Omental fat pad (tissue), 4 donors: ENCODE results near the gene THAP7. TPM values are rescaled to one million over a fixed set of nuclear protein-coding genes. Genes with fewer than 3 reads are reported as not detected.
A peak's percentile ranks its signal among the peaks of the same experiment; 100 is the strongest.

Experiments used
- ATAC-seq: fragments of 150-250 bp; one replicate; pipeline ENCODE4 v1.9.1; 2016; ENCODE audit warnings: mild to moderate bottlenecking, moderate library complexity; ENCODE audit not compliant: low FRiP score
- DNase-seq: peaks from one replicate; pipeline ENCODE4 v3.0.0-alpha.2; 2019; ENCODE audit warnings: low spot score
- total RNA-seq, 4 donors: library from RNA; depleted of rRNA; stranded (reverse); fragments of >200 nt; gene quantifications; one replicate each; pipeline ENCODE4 v1.1.0, GENCODE V29; 2016
- TF ChIP-seq, protein P1 (sequence below), 3 donors: fragments of 450-650 bp; IDR thresholded peaks; one replicate each; pipeline ENCODE4 v1.5.1; 2016 to 2017; ENCODE audit warnings: antibody characterized with exemption in 3 of 3, mild to moderate bottlenecking in 3 of 3, moderate library complexity in 2 of 3

Gene THAP7
- total RNA-seq, 4 donors from 2014 or later: 27.4 to 34.2 (median 32.8) TPM

DNA sequence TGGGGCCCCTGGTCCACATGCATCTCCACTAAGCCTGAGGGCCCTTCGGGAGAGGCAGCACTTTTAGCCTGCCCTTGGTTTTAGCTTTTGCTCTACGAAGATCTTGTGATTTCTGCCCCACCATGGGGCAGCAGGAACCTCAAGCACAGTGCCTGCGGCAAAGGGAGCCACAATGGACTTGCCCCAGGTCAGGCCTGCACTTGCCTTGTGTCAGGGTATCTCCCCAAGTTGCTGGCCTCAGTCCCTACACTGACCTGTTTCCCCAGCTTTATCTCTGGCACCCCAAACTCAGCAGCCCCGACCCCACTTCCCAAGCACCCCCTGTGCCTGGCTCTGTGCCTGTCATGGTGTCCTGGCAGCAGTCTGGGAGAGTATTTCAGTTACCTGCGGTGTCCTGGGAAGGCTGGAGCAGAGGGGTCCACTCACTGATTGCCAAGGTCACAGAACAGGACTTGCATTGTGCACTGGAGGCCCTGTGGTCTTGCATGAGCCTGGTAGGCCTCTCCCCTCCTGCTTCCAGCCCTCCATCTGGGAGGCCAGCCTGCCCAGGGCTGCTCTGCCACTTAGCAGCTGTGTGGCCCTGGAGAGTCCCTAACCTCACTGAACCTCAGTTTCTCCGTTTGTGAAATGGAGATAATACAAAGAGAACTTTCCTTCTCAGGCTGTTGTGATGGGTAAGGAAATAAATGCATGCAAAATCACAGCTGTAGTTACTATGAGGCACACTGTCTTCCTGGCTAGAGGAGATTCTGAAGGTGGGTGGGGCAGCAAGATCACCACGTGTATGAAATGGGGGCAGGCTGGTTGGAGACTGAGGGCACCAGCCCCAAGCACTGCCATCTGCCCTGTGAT lies 38.5 kb downstream of the THAP7 start:
- TF ChIP-seq, protein P1, sequence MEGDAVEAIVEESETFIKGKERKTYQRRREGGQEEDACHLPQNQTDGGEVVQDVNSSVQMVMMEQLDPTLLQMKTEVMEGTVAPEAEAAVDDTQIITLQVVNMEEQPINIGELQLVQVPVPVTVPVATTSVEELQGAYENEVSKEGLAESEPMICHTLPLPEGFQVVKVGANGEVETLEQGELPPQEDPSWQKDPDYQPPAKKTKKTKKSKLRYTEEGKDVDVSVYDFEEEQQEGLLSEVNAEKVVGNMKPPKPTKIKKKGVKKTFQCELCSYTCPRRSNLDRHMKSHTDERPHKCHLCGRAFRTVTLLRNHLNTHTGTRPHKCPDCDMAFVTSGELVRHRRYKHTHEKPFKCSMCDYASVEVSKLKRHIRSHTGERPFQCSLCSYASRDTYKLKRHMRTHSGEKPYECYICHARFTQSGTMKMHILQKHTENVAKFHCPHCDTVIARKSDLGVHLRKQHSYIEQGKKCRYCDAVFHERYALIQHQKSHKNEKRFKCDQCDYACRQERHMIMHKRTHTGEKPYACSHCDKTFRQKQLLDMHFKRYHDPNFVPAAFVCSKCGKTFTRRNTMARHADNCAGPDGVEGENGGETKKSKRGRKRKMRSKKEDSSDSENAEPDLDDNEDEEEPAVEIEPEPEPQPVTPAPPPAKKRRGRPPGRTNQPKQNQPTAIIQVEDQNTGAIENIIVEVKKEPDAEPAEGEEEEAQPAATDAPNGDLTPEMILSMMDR (IDR thresholded peaks at IDR 0.05): no peak
- no peak for ATAC-seq
- DNase-seq: no peak

DNA sequence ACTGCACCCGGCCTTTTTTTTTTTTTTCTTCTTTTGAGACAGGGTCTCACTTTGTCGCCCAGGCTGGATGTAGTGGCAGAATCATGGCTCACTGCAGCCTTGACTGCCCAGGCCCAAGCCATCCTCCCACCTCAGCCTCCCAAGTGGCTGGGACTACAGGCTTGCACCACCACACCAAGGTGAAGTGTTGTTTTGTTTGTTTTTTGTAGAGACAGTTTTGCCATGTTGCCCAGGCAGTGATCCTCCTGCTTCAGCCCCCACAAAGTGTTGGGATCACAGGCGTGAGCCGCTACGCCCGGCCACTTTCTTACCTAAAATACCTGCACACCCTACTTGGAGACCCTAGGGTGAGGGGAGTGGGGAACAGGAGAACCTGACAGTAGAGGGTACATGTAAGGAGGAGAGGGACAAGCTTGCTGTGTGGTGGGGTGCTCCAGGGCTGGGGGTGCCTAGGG lies 39.4 kb downstream of the THAP7 start:
- no peak for ATAC-seq
- TF ChIP-seq, protein P1 (IDR thresholded peaks at IDR 0.05): no peak
- no peak for DNase-seq

DNA sequence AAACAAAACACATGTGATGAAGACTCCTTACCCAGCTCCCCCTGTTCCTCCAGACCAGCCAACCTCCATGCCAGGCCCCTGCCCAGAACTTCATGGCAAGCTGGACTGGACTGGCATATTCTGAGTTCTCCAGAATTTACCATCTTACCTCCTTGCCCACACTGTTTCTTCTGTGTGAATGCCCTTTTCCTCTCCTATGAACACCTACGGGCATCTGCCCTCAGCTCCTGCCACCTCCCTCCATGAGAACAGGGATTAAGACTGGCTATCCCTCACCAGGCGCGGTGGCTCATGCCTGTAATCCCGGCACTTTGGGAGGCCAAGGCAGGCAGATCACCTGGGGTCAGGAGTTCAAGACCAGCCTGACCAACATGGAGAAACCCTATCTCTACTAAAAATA lies 41.3 kb downstream of the THAP7 start:
- TF ChIP-seq, protein P1 (IDR thresholded peaks at IDR 0.05): no peak

DNA sequence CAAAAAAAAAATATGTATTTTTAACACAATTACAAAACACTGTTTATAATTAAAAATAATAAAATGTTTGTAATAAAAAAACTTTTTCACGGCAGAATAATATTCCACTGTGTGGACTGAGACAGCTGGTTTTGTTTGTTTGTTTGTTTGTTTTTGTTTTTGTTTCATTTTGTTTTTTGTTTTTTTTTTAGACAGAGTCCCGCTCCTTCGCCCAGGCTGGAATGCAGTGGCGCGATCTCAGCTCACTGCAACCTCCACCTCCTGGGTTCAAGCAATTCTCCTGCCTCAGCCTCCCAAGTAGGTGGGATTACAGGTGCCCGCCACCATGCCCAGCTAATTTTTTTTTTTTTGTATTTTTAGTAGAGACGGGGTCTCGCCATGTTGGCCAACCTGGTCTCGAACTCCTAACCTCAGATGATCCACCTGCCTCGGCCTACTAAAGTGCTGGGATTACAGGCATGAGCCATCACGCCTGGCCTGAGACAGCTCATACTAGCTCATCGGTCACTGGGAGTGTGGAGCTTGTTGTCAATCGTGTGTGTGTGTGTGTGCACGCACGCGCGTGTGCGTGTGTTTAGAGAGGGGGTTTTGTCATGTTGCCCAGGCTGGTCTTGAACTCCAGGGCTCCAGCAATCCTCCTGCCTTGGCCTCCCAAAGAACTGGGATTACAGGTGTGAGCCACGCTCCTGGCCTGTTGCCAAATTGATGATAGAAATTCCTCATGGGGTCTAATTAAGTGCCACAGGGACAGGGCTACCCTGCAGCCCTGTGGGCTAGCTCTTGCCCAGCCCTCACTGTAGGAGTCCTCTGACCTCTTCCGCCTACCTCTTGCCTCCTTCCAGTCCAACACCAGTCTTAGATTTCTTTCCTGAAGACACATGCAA lies 42.1 kb downstream of the THAP7 start:
- no peak for ATAC-seq

More for the DNA sequence above, 41.3 kb downstream of the THAP7 start:
- ATAC-seq (no peak), DNase-seq (no peak)

DNA sequence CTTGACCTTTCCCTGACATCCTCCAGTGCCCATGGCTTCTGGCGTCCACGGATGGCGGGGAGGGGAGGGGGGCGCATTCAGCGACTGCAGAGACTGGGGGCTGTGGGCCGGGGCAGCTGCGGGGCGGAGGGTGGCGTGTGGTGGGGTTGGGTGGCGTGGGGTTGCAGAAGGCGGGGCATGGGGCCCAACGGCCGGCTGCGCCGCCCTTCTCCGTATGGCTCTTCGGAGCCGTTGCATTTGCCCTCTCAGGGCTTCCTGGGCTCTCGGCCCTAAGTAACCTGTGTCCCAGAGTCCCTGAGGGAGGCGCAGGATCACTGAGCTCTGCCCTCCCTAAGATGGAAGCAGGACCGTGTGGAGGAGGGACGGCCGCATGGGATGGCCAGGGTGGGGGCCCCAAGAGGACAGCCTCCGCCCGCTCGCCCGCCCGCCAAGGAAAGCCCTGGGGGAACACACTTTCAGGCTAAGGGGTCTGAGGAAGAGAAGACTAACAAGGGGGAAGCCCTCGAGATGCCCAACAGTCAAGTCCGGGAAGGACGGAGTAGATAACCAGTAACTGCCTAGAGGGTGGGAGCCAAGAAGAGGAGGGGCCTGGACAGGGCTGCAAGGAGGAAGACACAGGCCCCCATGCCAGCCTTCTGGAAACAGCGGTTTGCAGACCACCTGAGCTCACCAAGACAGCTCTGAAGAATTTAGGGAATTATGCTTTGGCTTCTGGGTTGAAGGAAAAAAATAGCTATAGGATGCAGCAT lies 44.1 kb downstream of the THAP7 start:
- TF ChIP-seq, protein P1 (IDR thresholded peaks at IDR 0.05): no peak
- DNase-seq (no peak), ATAC-seq (no peak)

More for the DNA sequence above, 42.1 kb downstream of the THAP7 start:
- TF ChIP-seq, protein P1 (IDR thresholded peaks at IDR 0.05): no peak
- no peak for DNase-seq

DNA sequence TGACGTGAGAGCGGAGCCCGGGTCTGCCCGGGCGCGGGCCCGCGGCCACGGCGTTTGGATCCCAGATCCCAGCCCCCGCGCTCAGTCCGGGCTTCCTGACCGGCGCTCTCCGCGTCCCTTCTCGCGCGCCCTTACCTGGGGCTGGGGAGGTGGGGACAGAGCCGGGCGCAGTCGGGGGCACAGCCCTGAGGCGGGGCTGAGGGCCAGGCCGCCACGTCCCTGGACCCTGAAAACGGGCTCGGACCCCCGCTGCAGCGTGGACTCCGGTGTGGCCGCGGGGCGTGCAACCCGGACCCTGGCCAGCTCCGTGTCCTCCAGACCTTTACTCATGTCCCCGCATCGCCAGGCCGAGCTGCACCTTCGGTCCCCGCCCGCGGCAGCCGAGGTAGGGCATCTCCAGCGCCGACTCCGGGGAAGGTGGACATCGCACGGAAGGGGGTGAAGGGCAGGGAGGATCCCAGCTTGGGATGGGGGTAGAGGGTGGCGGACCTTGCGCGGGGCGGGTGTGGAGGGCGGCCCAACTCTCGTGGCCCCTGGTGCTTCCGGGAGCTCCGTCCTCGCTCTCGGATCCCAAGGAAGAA lies 44.7 kb downstream of the THAP7 start:
- no peak for DNase-seq
- ATAC-seq: peak; percentile 22
- TF ChIP-seq, protein P1 (IDR thresholded peaks at IDR 0.05): no peak
